GM12878 (cell line): ENCODE data around the gene SEC11A. TPM values are rescaled to one million over a fixed set of nuclear protein-coding genes. Genes with fewer than 3 reads are reported as not detected.

Experiments used
- ATAC-seq: fragments of 200-7000 bp; cut with Tn5 transposase; 3 replicates; pipeline ENCODE4 v1.9.1; 2020; ENCODE audit warnings: mild to moderate bottlenecking, moderate library complexity
- BruUV-seq: library from RNA; stranded (reverse); fragments of 400-500 nt; replicated peaks from 2 replicates; lab custom pipeline; 2021; lab: Mats Ljungman, UMichigan
- CTCF ChIA-PET: fragments of 300-600 bp; sonication (Branson Sonifier 250); formaldehyde crosslinking; extraction: SDS; loops from one replicate; lab custom pipeline; 2021; ENCODE audit warnings: inconsistent platforms; lab: Yijun Ruan, JAX
- POLR2A ChIA-PET: fragments of 350-600 bp; formaldehyde crosslinking; extraction: SDS; loops from one replicate; lab custom pipeline; 2021; ENCODE audit warnings: inconsistent platforms; lab: Charles Lee
- RAD21 ChIA-PET: fragments of 300-600 bp; sonication (Branson Sonifier 250); formaldehyde crosslinking; loops from one replicate; lab custom pipeline; 2023; ENCODE audit warnings: antibody characterized with exemption; ENCODE audit not compliant: unreplicated experiment; lab: Charles Lee
- SMC1A ChIA-PET: fragments of 300-600 bp; sonication (Branson Sonifier 250); formaldehyde crosslinking; loops from one replicate; lab custom pipeline; 2023; ENCODE audit not compliant: unreplicated experiment, uncharacterized antibody; lab: Charles Lee
- DNase-seq: peaks from one replicate; pipeline ENCODE4 v3.0.0-alpha.2; 2011; ENCODE audit warnings: low read depth, low spot score
- FAIRE-seq: peaks from 3 replicates; lab custom pipeline; 2011; peaks lifted over from hg19 to GRCh38; lab: Jason Lieb, UNC
- H2AFZ ChIP-seq: 2 replicates; pipeline ENCODE4 v1.6.0; 2011; ENCODE audit warnings: low read depth, low read length, control low read depth; ENCODE audit not compliant: control insufficient read depth
- H3K27ac ChIP-seq: 2 replicates; pipeline ENCODE4 v1.5.1; 2011; ENCODE audit warnings: control low read depth; ENCODE audit not compliant: control insufficient read depth, insufficient read depth
- H3K27me3 ChIP-seq, 2 experiments: replicated peaks in 1 of 2; 2 replicates each; pipeline versions ENCODE4 v1.6.0 to v1.6.1; 2011; ENCODE audit warnings: low read length in 1 of 2; ENCODE audit not compliant: control insufficient read depth in 2 of 2, insufficient read depth in 2 of 2
- H3K36me3 ChIP-seq, 2 experiments: 2 replicates each; pipeline ENCODE4 v1.5.1; 2011; ENCODE audit warnings: low read length in 1 of 2; ENCODE audit not compliant: control insufficient read depth in 2 of 2, insufficient read depth in 2 of 2
- H3K4me1 ChIP-seq: 2 replicates; pipeline ENCODE4 v1.6.1; 2011; ENCODE audit warnings: mild to moderate bottlenecking, low read length, moderate library complexity, mixed read lengths; ENCODE audit not compliant: control insufficient read depth, insufficient read depth
- H3K4me2 ChIP-seq: 2 replicates; pipeline ENCODE4 v1.6.0; 2011; ENCODE audit warnings: control low read depth; ENCODE audit not compliant: control insufficient read depth, insufficient read depth
- H3K4me3 ChIP-seq: fragments of 200-600 bp; sonication (generic); 2 replicates; pipeline ENCODE4 v1.5.1; 2016
- H3K79me2 ChIP-seq: 2 replicates; pipeline ENCODE4 v1.6.0; 2011; ENCODE audit warnings: low read length; ENCODE audit not compliant: control insufficient read depth, insufficient read depth
- H3K9ac ChIP-seq: 2 replicates; pipeline ENCODE4 v1.8.0; 2011; ENCODE audit warnings: low read length, control low read depth, mixed read lengths; ENCODE audit not compliant: control insufficient read depth, insufficient read depth
- H3K9me3 ChIP-seq: replicated peaks from 3 replicates; pipeline ENCODE4 v1.5.1; 2011; ENCODE audit warnings: mild to moderate bottlenecking, low read length; ENCODE audit not compliant: control insufficient read depth, insufficient read depth
- H4K20me1 ChIP-seq: 2 replicates; pipeline ENCODE4 v1.6.0; 2011; ENCODE audit not compliant: control insufficient read depth, insufficient read depth
- CBFB ChIP-seq: IDR thresholded peaks from 2 replicates; pipeline ENCODE4 v1.6.1; 2016; ENCODE audit warnings: antibody characterized with exemption, low read depth
- ELK1 ChIP-seq: IDR thresholded peaks from 2 replicates; pipeline ENCODE4 v1.6.1; 2012; ENCODE audit warnings: low read depth, low read length, improper control_type of control experiment
- EP300 ChIP-seq, 2 experiments: fragments of 150-350 bp in 1 of 2; IDR thresholded peaks; 2 replicates each; pipeline ENCODE4 v1.6.1; 2011 to 2012; ENCODE audit warnings: low read depth in 2 of 2, low read length in 2 of 2, borderline replicate concordance in 1 of 2, improper control_type of control experiment in 1 of 2, inconsistent platforms in 1 of 2; ENCODE audit not compliant: control insufficient read depth in 1 of 2
- FOXK2 ChIP-seq: fragments of 450-650 bp; IDR thresholded peaks from 2 replicates; pipeline ENCODE4 v1.6.1; 2017; ENCODE audit warnings: mild to moderate bottlenecking, moderate library complexity
- IRF4 ChIP-seq: IDR thresholded peaks from 2 replicates; pipeline ENCODE4 v1.6.1; 2011; ENCODE audit warnings: low read depth, low read length
- LARP7 ChIP-seq: fragments of 450-650 bp; IDR thresholded peaks from 2 replicates; pipeline ENCODE4 v1.6.1; 2017; ENCODE audit warnings: mild to moderate bottlenecking
- MTA2 ChIP-seq: fragments of 450-650 bp; IDR thresholded peaks from 2 replicates; pipeline ENCODE4 v1.6.1; 2016; ENCODE audit warnings: low read depth, mild to moderate bottlenecking, moderate library complexity
- SMC3 ChIP-seq: IDR thresholded peaks from 2 replicates; pipeline ENCODE4 v1.6.1; 2011; ENCODE audit warnings: low read length, improper control_type of control experiment, borderline replicate concordance
- SREBF1 ChIP-seq: IDR thresholded peaks from 2 replicates; pipeline ENCODE4 v1.6.1; 2012; ENCODE audit warnings: mild to moderate bottlenecking, low read length
- SRF ChIP-seq, 2 experiments: IDR thresholded peaks; 2 replicates each; pipeline ENCODE4 v1.6.1; 2011; ENCODE audit warnings: low read depth in 2 of 2, low read length in 2 of 2, mild to moderate bottlenecking in 1 of 2, moderate library complexity in 1 of 2
- USF2 ChIP-seq: IDR thresholded peaks from 2 replicates; pipeline ENCODE4 v1.6.1; 2011; ENCODE audit warnings: low read depth, low read length, improper control_type of control experiment, borderline replicate concordance
- ZNF207 ChIP-seq: fragments of 450-650 bp; IDR thresholded peaks from 2 replicates; pipeline ENCODE4 v1.6.1; 2014; ENCODE audit warnings: antibody characterized with exemption, mild to moderate bottlenecking, borderline replicate concordance
- WGBS: methylation state at CpG from one replicate; pipeline ENCODE4 v1.1.6; 2016; ENCODE audit warnings: low lambda C conversion rate; ENCODE audit not compliant: insufficient replicate concordance, insufficient coverage; ENCODE audit errors: missing lambda C conversion rate; 5-methylcytosine and 5-hydroxymethylcytosine counted together
- in situ Hi-C: fragments of 300-500 bp; cut with MboI; formaldehyde crosslinking; loops from 9 replicates; pipeline ENCODE4 v1.14.3; 2018; ENCODE audit warnings: mixed read lengths
- intact Hi-C: fragments of 100-400 bp; cut with micrococcal nuclease; formaldehyde crosslinking; loops from one replicate; pipeline ENCODE4 v1.14.2; 2022; ENCODE audit not compliant: unreplicated experiment
- polyA plus RNA-seq, 11 experiments: library from polyadenylated mRNA; depleted of rRNA in 4 of 11; unstranded in 6 of 11; stranded (reverse) in 5 of 11; fragments of >200 nt; fragmentation: Nextera tagmentation in 4 of 11; fragmentation: Illumina TruSeq in 1 of 11; extraction: Ambion mirVana in 4 of 11; extraction: Trizol in 1 of 11; gene quantifications; 1 replicate in 1 of 11; 2 replicates in 10 of 11; pipeline versions ENCODE4 v1.2.1 to v1.2.3, GENCODE V29; 2011 to 2016; ENCODE audit warnings: inconsistent platforms in 2 of 11, missing spikeins in 2 of 11, low read depth in 1 of 11
- total RNA-seq, 4 experiments: library from RNA; depleted of rRNA in 3 of 4; stranded (reverse); fragments of >200 nt in 3 of 4; fragmentation: Illumina TruSeq in 1 of 4; extraction: Trizol in 1 of 4; gene quantifications; 2 replicates each; pipeline versions ENCODE4 v1.2.1 to v1.2.3, GENCODE V29; 2013 to 2021

The SEC11A gene
- total and polyA plus RNA-seq, 10 of the 15 experiments (the other 5 are each of a cell fraction or from before 2014, with no cell fraction given) = 99.2 to 159 (median 143) TPM

- Histone ChIP-seq H3K9ac (no peak overlapping the region), H3K4me2 (no peak overlapping the region), H3K27me3 (no peaks in the 10 kb centered on the region), H3K27ac (no peak overlapping the region), H3K4me3 (no peak overlapping the region), H3K79me2 (peaks cover 8% of the 10 kb centered on the region), H3K4me1 (peaks cover 8% of the 10 kb centered on the region), H2AFZ (no peak overlapping the region), H3K36me3 (peaks cover 10 to 34% of the 10 kb centered on the region in 2 experiments), H4K20me1 (peaks cover 2% of the 10 kb centered on the region; the same call in 1 of the 2 replicates), H3K9me3 (no peaks in the 10 kb centered on the region)
- no peak for TF ChIP-seq EP300 (IDR thresholded peaks at IDR 0.05; ENCODE audit: borderline replicate concordance in 1 of 2, control insufficient read depth in 1 of 2, low read depth in 2 of 2, low read length in 2 of 2)
- TF ChIP-seq SMC3 = no peak
- no peak for TF ChIP-seq ELK1
- TF ChIP-seq SRF (IDR thresholded peaks at IDR 0.05; ENCODE audit: low read depth in 2 of 2, low read length in 2 of 2) = no peak
- TF ChIP-seq USF2 = no peak
- no peak for TF ChIP-seq SREBF1
- TF ChIP-seq LARP7 = no peak
- TF ChIP-seq CBFB = no peak
- TF ChIP-seq FOXK2 = no peak
- no peak for TF ChIP-seq IRF4
- TF ChIP-seq MTA2 = no peak
- no peak for TF ChIP-seq ZNF207
- ChIA-PET RAD21 (no interaction called here), SMC1A (interaction anchor here (1.7 kb wide), 1 partner anchor 10 kb away, joined by 5 read pairs; no protein-coding TSS in a partner anchor), CTCF (interaction anchor here (0.6 to 0.9 kb wide), 2 partner anchors 51 to 79 kb away, joined by 3 read pairs; no protein-coding TSS in a partner anchor), POLR2A (no interaction called here)
- intact Hi-C loops = loop anchor here (5.0 kb wide), 1 partner anchor 47 kb away; the partner anchor contains the start of gene ZSCAN2
- FAIRE-seq (no peak), ATAC-seq (no peak), DNase-seq (no peak)
- no TSS peak for BruUV-seq
- in situ Hi-C loops = no loop called here
- 98% methylated on average over 2 of the region's 2 CpGs for WGBS
Observed at GRCh38 chr15:84649706-84650105, 66.2 kb downstream of the SEC11A start.
